GM12874 (cell line): ENCODE data around the gene DPYSL3.

Source experiments
- CTCF ChIP-seq: IDR thresholded peaks from 2 replicates; pipeline ENCODE4 v1.5.1; 2011; ENCODE audit warnings: low read depth, mild to moderate bottlenecking, control low read depth, low read length, moderate library complexity; ENCODE audit not compliant: insufficient read depth

DPYSL3 gene

GRCh38 chr5:147417135-147417813 lies 92.6 kb downstream of the DPYSL3 start:
- TF ChIP-seq CTCF = no peak

GRCh38 chr5:147415651-147416050 lies 94.2 kb downstream of the DPYSL3 start:
- TF ChIP-seq CTCF = no peak

- TF ChIP-seq CTCF = no peak
Measured at GRCh38 chr5:147413266-147413665, 96.6 kb downstream of the DPYSL3 start.

- TF ChIP-seq CTCF = no peak
Measured at GRCh38 chr5:147412561-147412960, 97.3 kb downstream of the DPYSL3 start.

GRCh38 chr5:147411359-147412319 lies 98.2 kb downstream of the DPYSL3 start:
- no peak for TF ChIP-seq CTCF

- TF ChIP-seq CTCF = no peak
Measured at GRCh38 chr5:147410496-147411358, 99.1 kb downstream of the DPYSL3 start.

- TF ChIP-seq CTCF = no peak
Measured at GRCh38 chr5:147408980-147409379, 100.9 kb downstream of the DPYSL3 start.
